GM12878 (cell line): ENCODE measurements around the gene TRAIP. TPM values are rescaled to one million over a fixed set of nuclear protein-coding genes. Genes with fewer than 3 reads are reported as not detected.
A peak's percentile ranks its signal among the peaks of the same experiment; 100 is the strongest.

Experiments used
- ATAC-seq: fragments of 200-7000 bp; cut with Tn5 transposase; 3 replicates; pipeline ENCODE4 v1.9.1; 2020; ENCODE audit warnings: mild to moderate bottlenecking, moderate library complexity
- BruUV-seq: library from RNA; stranded (reverse); fragments of 400-500 nt; replicated peaks from 2 replicates; lab custom pipeline; 2021; lab: Mats Ljungman, UMichigan
- CTCF ChIA-PET: fragments of 300-600 bp; sonication (Branson Sonifier 250); formaldehyde crosslinking; extraction: SDS; loops from one replicate; lab custom pipeline; 2021; ENCODE audit warnings: inconsistent platforms; lab: Yijun Ruan, JAX
- POLR2A ChIA-PET: fragments of 350-600 bp; formaldehyde crosslinking; extraction: SDS; loops from one replicate; lab custom pipeline; 2021; ENCODE audit warnings: inconsistent platforms; lab: Charles Lee
- RAD21 ChIA-PET: fragments of 300-600 bp; sonication (Branson Sonifier 250); formaldehyde crosslinking; loops from one replicate; lab custom pipeline; 2023; ENCODE audit warnings: antibody characterized with exemption; ENCODE audit not compliant: unreplicated experiment; lab: Charles Lee
- SMC1A ChIA-PET: fragments of 300-600 bp; sonication (Branson Sonifier 250); formaldehyde crosslinking; loops from one replicate; lab custom pipeline; 2023; ENCODE audit not compliant: unreplicated experiment, uncharacterized antibody; lab: Charles Lee
- DNase-seq: peaks from one replicate; pipeline ENCODE4 v3.0.0-alpha.2; 2011; ENCODE audit warnings: low read depth, low spot score
- FAIRE-seq: peaks from 3 replicates; lab custom pipeline; 2011; peaks lifted over from hg19 to GRCh38; lab: Jason Lieb, UNC
- H2AFZ ChIP-seq: 2 replicates; pipeline ENCODE4 v1.6.0; 2011; ENCODE audit warnings: low read depth, low read length, control low read depth; ENCODE audit not compliant: control insufficient read depth
- H3K27ac ChIP-seq: 2 replicates; pipeline ENCODE4 v1.5.1; 2011; ENCODE audit warnings: control low read depth; ENCODE audit not compliant: control insufficient read depth, insufficient read depth
- H3K27me3 ChIP-seq, 2 experiments: replicated peaks in 1 of 2; 2 replicates each; pipeline versions ENCODE4 v1.6.0 to v1.6.1; 2011; ENCODE audit warnings: low read length in 1 of 2; ENCODE audit not compliant: control insufficient read depth in 2 of 2, insufficient read depth in 2 of 2
- H3K36me3 ChIP-seq, 2 experiments: 2 replicates each; pipeline ENCODE4 v1.5.1; 2011; ENCODE audit warnings: low read length in 1 of 2; ENCODE audit not compliant: control insufficient read depth in 2 of 2, insufficient read depth in 2 of 2
- H3K4me1 ChIP-seq: 2 replicates; pipeline ENCODE4 v1.6.1; 2011; ENCODE audit warnings: mild to moderate bottlenecking, low read length, moderate library complexity, mixed read lengths; ENCODE audit not compliant: control insufficient read depth, insufficient read depth
- H3K4me2 ChIP-seq: 2 replicates; pipeline ENCODE4 v1.6.0; 2011; ENCODE audit warnings: control low read depth; ENCODE audit not compliant: control insufficient read depth, insufficient read depth
- H3K4me3 ChIP-seq: fragments of 200-600 bp; sonication (generic); 2 replicates; pipeline ENCODE4 v1.5.1; 2016
- H3K79me2 ChIP-seq: 2 replicates; pipeline ENCODE4 v1.6.0; 2011; ENCODE audit warnings: low read length; ENCODE audit not compliant: control insufficient read depth, insufficient read depth
- H3K9ac ChIP-seq: 2 replicates; pipeline ENCODE4 v1.8.0; 2011; ENCODE audit warnings: low read length, control low read depth, mixed read lengths; ENCODE audit not compliant: control insufficient read depth, insufficient read depth
- H3K9me3 ChIP-seq: replicated peaks from 3 replicates; pipeline ENCODE4 v1.5.1; 2011; ENCODE audit warnings: mild to moderate bottlenecking, low read length; ENCODE audit not compliant: control insufficient read depth, insufficient read depth
- H4K20me1 ChIP-seq: 2 replicates; pipeline ENCODE4 v1.6.0; 2011; ENCODE audit not compliant: control insufficient read depth, insufficient read depth
- BHLHE40 ChIP-seq, 2 experiments: fragments of 450-650 bp in 1 of 2; IDR thresholded peaks; 2 replicates each; pipeline ENCODE4 v1.6.1; 2011 to 2017; ENCODE audit warnings: low read depth in 2 of 2, borderline replicate concordance in 1 of 2, improper control_type of control experiment in 1 of 2, low read length in 1 of 2, mild to moderate bottlenecking in 1 of 2
- CREB1 ChIP-seq: IDR thresholded peaks from 2 replicates; pipeline ENCODE4 v1.6.1; 2012; ENCODE audit warnings: low read depth, mild to moderate bottlenecking, inconsistent platforms
- E2F4 ChIP-seq: IDR thresholded peaks from 2 replicates; pipeline ENCODE4 v1.6.1; 2012; ENCODE audit warnings: low read depth, low read length, improper control_type of control experiment
- IKZF1 ChIP-seq: fragments of 450-650 bp; conservative IDR thresholded peaks from 2 replicates; pipeline ENCODE4 v1.6.1; 2017; ENCODE audit warnings: antibody characterized with exemption, mild to moderate bottlenecking
- MLLT1 ChIP-seq: fragments of 450-650 bp; IDR thresholded peaks from 2 replicates; pipeline ENCODE4 v1.6.1; 2016; ENCODE audit warnings: mild to moderate bottlenecking
- NBN ChIP-seq: fragments of 450-650 bp; IDR thresholded peaks from 2 replicates; pipeline ENCODE4 v1.6.1; 2016
- PAX5 ChIP-seq: IDR thresholded peaks from 2 replicates; pipeline ENCODE4 v1.6.1; 2011; ENCODE audit warnings: low read depth, low read length, borderline replicate concordance
- PAX8 ChIP-seq: fragments of 450-650 bp; IDR thresholded peaks from 2 replicates; pipeline ENCODE4 v1.6.1; 2017; ENCODE audit warnings: mild to moderate bottlenecking, moderate library complexity
- POLR2A ChIP-seq: IDR thresholded peaks from 2 replicates; pipeline ENCODE4 v1.6.1; 2011; ENCODE audit warnings: low read depth, mild to moderate bottlenecking, low read length
- POU2F2 ChIP-seq: IDR thresholded peaks from 3 replicates; pipeline ENCODE4 v1.6.1; 2011; ENCODE audit warnings: low read depth, mild to moderate bottlenecking, low read length, borderline replicate concordance
- RB1 ChIP-seq: fragments of 450-650 bp; formaldehyde crosslinking; IDR thresholded peaks from 2 replicates; pipeline ENCODE4 v1.6.1; 2017; ENCODE audit warnings: mild to moderate bottlenecking, borderline replicate concordance
- RUNX3 ChIP-seq: IDR thresholded peaks from 2 replicates; pipeline ENCODE4 v1.6.1; 2012; ENCODE audit warnings: low read length, inconsistent platforms
- TAF1 ChIP-seq: IDR thresholded peaks from 2 replicates; pipeline ENCODE4 v1.6.1; 2011; ENCODE audit warnings: mild to moderate bottlenecking, low read depth, low read length, borderline replicate concordance
- TCF12 ChIP-seq: IDR thresholded peaks from 2 replicates; pipeline ENCODE4 v1.6.1; 2011; ENCODE audit warnings: low read depth, mild to moderate bottlenecking, low read length
- YY1 ChIP-seq: IDR thresholded peaks from 2 replicates; pipeline ENCODE4 v1.6.1; 2011; ENCODE audit warnings: low read depth, mild to moderate bottlenecking, low read length
- ZNF687 ChIP-seq: fragments of 450-650 bp; IDR thresholded peaks from 2 replicates; pipeline ENCODE4 v1.6.1; 2017; ENCODE audit warnings: mild to moderate bottlenecking, moderate library complexity
- whole genome bisulfite sequencing: methylation state at CpG from one replicate; pipeline ENCODE4 v1.1.6; 2016; ENCODE audit warnings: low lambda C conversion rate; ENCODE audit not compliant: insufficient replicate concordance, insufficient coverage; ENCODE audit errors: missing lambda C conversion rate; 5-methylcytosine and 5-hydroxymethylcytosine counted together
- in situ Hi-C: fragments of 300-500 bp; cut with MboI; formaldehyde crosslinking; loops from 9 replicates; pipeline ENCODE4 v1.14.3; 2018; ENCODE audit warnings: mixed read lengths
- intact Hi-C: fragments of 100-400 bp; cut with micrococcal nuclease; formaldehyde crosslinking; loops from one replicate; pipeline ENCODE4 v1.14.2; 2022; ENCODE audit not compliant: unreplicated experiment
- polyA plus RNA-seq, 11 experiments: library from polyadenylated mRNA; depleted of rRNA in 4 of 11; unstranded in 6 of 11; stranded (reverse) in 5 of 11; fragments of >200 nt; fragmentation: Nextera tagmentation in 4 of 11; fragmentation: Illumina TruSeq in 1 of 11; extraction: Ambion mirVana in 4 of 11; extraction: Trizol in 1 of 11; gene quantifications; 1 replicate in 1 of 11; 2 replicates in 10 of 11; pipeline versions ENCODE4 v1.2.1 to v1.2.3, GENCODE V29; 2011 to 2016; ENCODE audit warnings: inconsistent platforms in 2 of 11, missing spikeins in 2 of 11, low read depth in 1 of 11
- total RNA-seq, 4 experiments: library from RNA; depleted of rRNA in 3 of 4; stranded (reverse); fragments of >200 nt in 3 of 4; fragmentation: Illumina TruSeq in 1 of 4; extraction: Trizol in 1 of 4; gene quantifications; 2 replicates each; pipeline versions ENCODE4 v1.2.1 to v1.2.3, GENCODE V29; 2013 to 2021

Gene TRAIP
- total and polyA plus RNA-seq, 10 of the 15 experiments (the other 5 are each of a cell fraction or from before 2014, with no cell fraction given) = 15.9 to 37.0 (median 23.1) TPM

GRCh38 chr3:49903451-49904424, 47.4 kb upstream of the TRAIP start, which contains the start of gene MST1R:
MST1R (minus strand) TSS chr3:49903873; CDS start chr3:49903609, 264 bp downstream.
- ChIA-PET RAD21 (interaction anchor here (2.5 to 3.3 kb wide), 2 partner anchors 65 to 101 kb away, joined by 13 to 19 read pairs; partner anchors contain the start of gene INKA1), SMC1A (interaction anchor here (0.7 kb wide), 1 partner anchor 64 kb away, joined by 4 read pairs; no protein-coding TSS in a partner anchor), CTCF (interaction anchor here (1.2 to 8.4 kb wide), 3 partner anchors 64 to 183 kb away, joined by 4 to 70 read pairs (median 59); partner anchors contain the start of gene INKA1), POLR2A (interaction anchor here (0.6 to 1.4 kb wide), 2 partner anchors 7 to 65 kb away, joined by 3 to 4 read pairs; no protein-coding TSS in a partner anchor)
- intact Hi-C loops = no loop called here
- H3K79me2 ChIP-seq = no peaks in the 10 kb centered on the region
- TSS peak; percentile 82 for BruUV-seq
- peaks cover 25% of the 10 kb centered on the region for H3K4me1 ChIP-seq
- 49% methylated on average over 51 of the region's 65 CpGs for WGBS
- peak; percentile 28 for DNase-seq
- in situ Hi-C loops = no loop called here
- H3K4me2 ChIP-seq = peak within 1 kb of the TSS; percentile 51
- peak within 1 kb of the TSS; percentile 52 for H3K27ac ChIP-seq
- no peak for FAIRE-seq
- H2AFZ ChIP-seq = peak within 1 kb of the TSS; percentile 55
- no peaks in the 10 kb centered on the region for H4K20me1 ChIP-seq
- H3K9ac ChIP-seq = peak within 1 kb of the TSS; percentile 47
- no peaks in the 10 kb centered on the region for H3K9me3 ChIP-seq
- peak within 1 kb of the TSS; percentile 60 for H3K4me3 ChIP-seq
- H3K36me3 ChIP-seq = no peaks in the 10 kb centered on the region; a peak in 1 of 4 replicates
- peak; percentile 94 for ATAC-seq
- no peaks in the 10 kb centered on the region for H3K27me3 ChIP-seq
- TF ChIP-seq CREB1 = peak; percentile 37; the same call in 1 of the 2 replicates
- TF ChIP-seq POLR2A = peak; percentile 80
- 0 out of 2 replicates have a peak, but pooled peaks have one; percentile 10 for TF ChIP-seq YY1
- TF ChIP-seq ZNF687 = 0 out of 2 replicates have a peak, but pooled peaks have one; percentile 29
- TF ChIP-seq PAX8 = no peak
- TF ChIP-seq IKZF1 = peak; percentile 27; the same call in 1 of the 2 replicates
- TF ChIP-seq TAF1 = peak; percentile 26; the same call in 1 of the 2 replicates
- TF ChIP-seq TCF12 = 0 out of 2 replicates have a peak, but pooled peaks have one; percentile 50
- peak; percentile 9 to 54; a peak in 1 of 4 replicates for TF ChIP-seq BHLHE40 (IDR thresholded peaks at IDR 0.05; ENCODE audit: borderline replicate concordance in 1 of 2, low read depth in 2 of 2, low read length in 1 of 2)
- no peak for TF ChIP-seq E2F4
- peak; percentile 64 for TF ChIP-seq MLLT1
- TF ChIP-seq NBN = peak; percentile 52; the same call in 1 of the 2 replicates
- TF ChIP-seq RUNX3 = no peak
- no peak for TF ChIP-seq POU2F2
- peak; percentile 86; the same call in 1 of the 2 replicates for TF ChIP-seq RB1
- TF ChIP-seq PAX5 = 0 out of 2 replicates have a peak, but pooled peaks have one; percentile 16
